IMR-90 (cell line): ENCODE results near the gene SV2A. TPM values are rescaled to one million over a fixed set of nuclear protein-coding genes. Genes with fewer than 3 reads are reported as not detected.

Experiments used
- ATAC-seq: fragments of 200-7000 bp; cut with Tn5 transposase; 2 replicates; pipeline ENCODE4 v1.9.1; 2020; ENCODE audit warnings: low read depth, mild to moderate bottlenecking, moderate library complexity
- Bru-seq: library from RNA; stranded (reverse); fragments of 400-500 nt; gene quantifications from one replicate; lab custom pipeline; 2021; lab: Mats Ljungman, UMichigan
- BruChase-seq, 2 experiments: library from RNA; stranded (reverse); fragments of 400-500 nt; gene quantifications; one replicate each; lab custom pipeline; 2021; lab: Mats Ljungman, UMichigan
- BruUV-seq: library from RNA; stranded (reverse); fragments of 400-500 nt; replicated peaks from 2 replicates; lab custom pipeline; 2021; lab: Mats Ljungman, UMichigan
- CTCF ChIA-PET: fragments of 300-600 bp; formaldehyde crosslinking; extraction: SDS; loops from one replicate; lab custom pipeline; 2021; ENCODE audit warnings: antibody characterized with exemption; lab: Yijun Ruan, JAX
- POLR2A ChIA-PET: fragments of 300-600 bp; sonication (Branson Sonifier 250); formaldehyde crosslinking; loops from one replicate; lab custom pipeline; 2022; ENCODE audit warnings: antibody characterized with exemption; ENCODE audit not compliant: unreplicated experiment; lab: Charles Lee
- DNase-seq: peaks from one replicate; pipeline ENCODE4 v3.0.0; 2013
- H2AFZ ChIP-seq: replicated peaks from 2 replicates; pipeline ENCODE3; 2013; ENCODE audit warnings: low read length, mild to moderate bottlenecking; ENCODE audit not compliant: poor library complexity
- H2AK5ac ChIP-seq: 2 replicates; pipeline ENCODE4 v1.6.1; 2013; ENCODE audit warnings: low read depth, low read length, inconsistent platforms
- H2AK9ac ChIP-seq: replicated peaks from 2 replicates; pipeline ENCODE3; 2013; ENCODE audit warnings: mild to moderate bottlenecking, low read depth, low read length, moderate library complexity; ENCODE audit not compliant: poor library complexity
- H2BK120ac ChIP-seq: 2 replicates; pipeline ENCODE4 v1.6.1; 2013; ENCODE audit warnings: low read depth, low read length, inconsistent platforms
- H2BK15ac ChIP-seq: 3 replicates; pipeline ENCODE4 v1.6.1; 2013; ENCODE audit warnings: low read depth, low read length, inconsistent platforms
- H2BK20ac ChIP-seq: 2 replicates; pipeline ENCODE4 v1.6.1; 2013; ENCODE audit warnings: low read depth, mild to moderate bottlenecking, inconsistent platforms, low read length, moderate library complexity
- H2BK5ac ChIP-seq: 2 replicates; pipeline ENCODE4 v1.6.1; 2013; ENCODE audit warnings: mild to moderate bottlenecking, low read depth, low read length, inconsistent platforms; ENCODE audit not compliant: poor library complexity, severe bottlenecking
- H3K14ac ChIP-seq: replicated peaks from 2 replicates; pipeline ENCODE4 v1.6.1; 2013; ENCODE audit warnings: low read depth, low read length, inconsistent platforms
- H3K18ac ChIP-seq: 2 replicates; pipeline ENCODE4 v1.6.1; 2013; ENCODE audit warnings: low read depth, low read length, control low read depth
- H3K23ac ChIP-seq: 2 replicates; pipeline ENCODE4 v1.6.1; 2013; ENCODE audit warnings: low read depth, low read length, inconsistent platforms
- H3K27ac ChIP-seq: 2 replicates; pipeline ENCODE4 v1.5.1; 2013; ENCODE audit warnings: mild to moderate bottlenecking, control low read depth, low read length; ENCODE audit not compliant: insufficient read depth
- H3K27me3 ChIP-seq: 2 replicates; pipeline ENCODE4 v1.6.1; 2013; ENCODE audit warnings: low read length; ENCODE audit not compliant: control insufficient read depth, insufficient read depth
- H3K36me3 ChIP-seq: 2 replicates; pipeline ENCODE4 v1.6.1; 2013; ENCODE audit warnings: low read length, mixed read lengths; ENCODE audit not compliant: control insufficient read depth, insufficient read depth
- H3K4ac ChIP-seq: 2 replicates; pipeline ENCODE4 v1.6.1; 2013; ENCODE audit warnings: low read depth, low read length, inconsistent platforms
- H3K4me1 ChIP-seq: 2 replicates; pipeline ENCODE4 v1.6.1; 2013; ENCODE audit warnings: low read length, mixed read lengths; ENCODE audit not compliant: control insufficient read depth, insufficient read depth
- H3K4me2 ChIP-seq: 2 replicates; pipeline ENCODE4 v1.6.1; 2013; ENCODE audit warnings: low read depth, mild to moderate bottlenecking, control low read depth, low read length, moderate library complexity
- H3K4me3 ChIP-seq: 2 replicates; pipeline ENCODE4 v1.5.1; 2013; ENCODE audit warnings: low read depth, mild to moderate bottlenecking, control low read depth, low read length, moderate library complexity; ENCODE audit not compliant: insufficient read depth
- H3K56ac ChIP-seq: 2 replicates; pipeline ENCODE4 v1.6.1; 2013; ENCODE audit warnings: low read length, inconsistent platforms; ENCODE audit not compliant: insufficient read depth; ENCODE audit errors: extremely low read depth
- H3K79me1 ChIP-seq, 2 experiments: 2 replicates each; pipeline ENCODE4 v1.6.1; 2013; ENCODE audit warnings: low read length in 2 of 2, inconsistent platforms in 1 of 2, low read depth in 1 of 2
- H3K9ac ChIP-seq: 2 replicates; pipeline ENCODE4 v1.6.1; 2013; ENCODE audit warnings: low read depth, low read length, control low read depth
- H3K9me1 ChIP-seq: 2 replicates; pipeline ENCODE4 v1.6.1; 2013; ENCODE audit warnings: low read length, inconsistent platforms; ENCODE audit not compliant: insufficient read depth
- H3K9me3 ChIP-seq: 2 replicates; pipeline ENCODE4 v1.6.1; 2013; ENCODE audit warnings: low read length; ENCODE audit not compliant: control insufficient read depth, insufficient read depth
- H4K20me1 ChIP-seq: 2 replicates; pipeline ENCODE4 v1.6.1; 2013; ENCODE audit warnings: low read length, inconsistent platforms; ENCODE audit not compliant: insufficient read depth
- H4K5ac ChIP-seq: 2 replicates; pipeline ENCODE4 v1.6.1; 2013; ENCODE audit warnings: mild to moderate bottlenecking, low read depth, low read length, control low read depth
- H4K8ac ChIP-seq, 2 experiments: 2 replicates each; pipeline ENCODE4 v1.6.1; 2013; ENCODE audit warnings: low read depth in 2 of 2, low read length in 2 of 2, control low read depth in 1 of 2, inconsistent platforms in 1 of 2
- H4K91ac ChIP-seq: 2 replicates; pipeline ENCODE4 v1.6.1; 2013; ENCODE audit warnings: low read depth, low read length, inconsistent platforms; ENCODE audit not compliant: insufficient read depth
- BHLHE40 ChIP-seq: fragments of 150-350 bp; IDR thresholded peaks from 2 replicates; pipeline ENCODE4 v1.6.1; 2016; ENCODE audit warnings: mild to moderate bottlenecking, low read depth, low read length
- MAZ ChIP-seq: IDR thresholded peaks from 2 replicates; pipeline ENCODE4 v1.6.1; 2012; ENCODE audit warnings: low read depth, mild to moderate bottlenecking, low read length, improper control_type of control experiment, moderate library complexity, borderline replicate concordance
- WGBS, 2 experiments: methylation state at CpG; one replicate each; pipeline versions ENCODE4 v1.1.5 to v1.1.7; 2013; ENCODE audit warnings: missing lambda C conversion rate in 2 of 2; ENCODE audit not compliant: insufficient read length in 1 of 2; ENCODE audit errors: extremely low coverage in 2 of 2; 5-methylcytosine and 5-hydroxymethylcytosine counted together
- dilution Hi-C: fragments of 300-500 bp; cut with HindIII; formaldehyde crosslinking; loops from one replicate; pipeline ENCODE4 v1.14.3; 2018; ENCODE audit warnings: low sequenced_read_pairs; ENCODE audit not compliant: unreplicated experiment
- in situ Hi-C: fragments of 300-500 bp; cut with MboI; formaldehyde crosslinking; loops from 3 replicates; pipeline ENCODE4 v1.14.3; 2019; ENCODE audit warnings: low sequenced_read_pairs, inconsistent platforms, mixed read lengths
- intact Hi-C: fragments of 100-400 bp; cut with micrococcal nuclease; formaldehyde crosslinking; loops from 2 replicates; pipeline ENCODE4 v1.10.0; 2022
- long read RNA-seq: library from polyadenylated mRNA; unstranded; transcript quantifications from one replicate; pipeline ENCODE4 v2.0.0, GENCODE V29; 2021; ENCODE audit not compliant: unreplicated experiment
- polyA plus RNA-seq, 3 experiments: library from polyadenylated mRNA; depleted of rRNA; stranded (reverse); fragments of >200 nt; gene quantifications; 2 replicates each; pipeline ENCODE4 v1.2.3, GENCODE V29; 2012; ENCODE audit warnings: low replicate concordance in 1 of 3
- total RNA-seq: library from RNA; depleted of rRNA; stranded (reverse); fragments of >200 nt; gene quantifications from 2 replicates; pipeline ENCODE4 v1.2.3, GENCODE V29; 2012; rRNA removed
- TF ChIP-seq, protein P1 (sequence below): fragments of 150-350 bp; IDR thresholded peaks from 2 replicates; pipeline ENCODE4 v1.6.1; 2017; ENCODE audit warnings: mild to moderate bottlenecking, antibody characterized with exemption, low read length, low read depth

The SV2A gene, protein sequence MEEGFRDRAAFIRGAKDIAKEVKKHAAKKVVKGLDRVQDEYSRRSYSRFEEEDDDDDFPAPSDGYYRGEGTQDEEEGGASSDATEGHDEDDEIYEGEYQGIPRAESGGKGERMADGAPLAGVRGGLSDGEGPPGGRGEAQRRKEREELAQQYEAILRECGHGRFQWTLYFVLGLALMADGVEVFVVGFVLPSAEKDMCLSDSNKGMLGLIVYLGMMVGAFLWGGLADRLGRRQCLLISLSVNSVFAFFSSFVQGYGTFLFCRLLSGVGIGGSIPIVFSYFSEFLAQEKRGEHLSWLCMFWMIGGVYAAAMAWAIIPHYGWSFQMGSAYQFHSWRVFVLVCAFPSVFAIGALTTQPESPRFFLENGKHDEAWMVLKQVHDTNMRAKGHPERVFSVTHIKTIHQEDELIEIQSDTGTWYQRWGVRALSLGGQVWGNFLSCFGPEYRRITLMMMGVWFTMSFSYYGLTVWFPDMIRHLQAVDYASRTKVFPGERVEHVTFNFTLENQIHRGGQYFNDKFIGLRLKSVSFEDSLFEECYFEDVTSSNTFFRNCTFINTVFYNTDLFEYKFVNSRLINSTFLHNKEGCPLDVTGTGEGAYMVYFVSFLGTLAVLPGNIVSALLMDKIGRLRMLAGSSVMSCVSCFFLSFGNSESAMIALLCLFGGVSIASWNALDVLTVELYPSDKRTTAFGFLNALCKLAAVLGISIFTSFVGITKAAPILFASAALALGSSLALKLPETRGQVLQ
- total RNA-seq: 15.4 and 16.4 TPM in 2 replicates
- 18.1 and 19.6 TPM in 2 replicates for polyA plus RNA-seq (2012; rRNA removed)
- polyA plus RNA-seq (2012; cell fraction: cytosol; rRNA removed): 14.5 and 15.6 TPM in 2 replicates
- 22.0 and 25.1 TPM in 2 replicates for polyA plus RNA-seq (2012; cell fraction: nucleus; rRNA removed; ENCODE audit: low replicate concordance)
- Bru-seq, nascent RNA: percentile 46 among the genes with signal in this experiment
- percentile 62 among the genes with signal in this experiment for BruChase-seq, experiment 1, labeled RNA remaining after a 6-hour chase
- percentile 57 among the genes with signal in this experiment for BruChase-seq, experiment 2, labeled RNA remaining after a 2-hour chase
- long read RNA-seq, full-length matches to known transcripts: 6 of 24 reads
- long read RNA-seq, partial matches to known transcripts: 5 of 24 reads
- long read RNA-seq, other reads (novel, unspliced or antisense): 13 of 24 reads

DNA sequence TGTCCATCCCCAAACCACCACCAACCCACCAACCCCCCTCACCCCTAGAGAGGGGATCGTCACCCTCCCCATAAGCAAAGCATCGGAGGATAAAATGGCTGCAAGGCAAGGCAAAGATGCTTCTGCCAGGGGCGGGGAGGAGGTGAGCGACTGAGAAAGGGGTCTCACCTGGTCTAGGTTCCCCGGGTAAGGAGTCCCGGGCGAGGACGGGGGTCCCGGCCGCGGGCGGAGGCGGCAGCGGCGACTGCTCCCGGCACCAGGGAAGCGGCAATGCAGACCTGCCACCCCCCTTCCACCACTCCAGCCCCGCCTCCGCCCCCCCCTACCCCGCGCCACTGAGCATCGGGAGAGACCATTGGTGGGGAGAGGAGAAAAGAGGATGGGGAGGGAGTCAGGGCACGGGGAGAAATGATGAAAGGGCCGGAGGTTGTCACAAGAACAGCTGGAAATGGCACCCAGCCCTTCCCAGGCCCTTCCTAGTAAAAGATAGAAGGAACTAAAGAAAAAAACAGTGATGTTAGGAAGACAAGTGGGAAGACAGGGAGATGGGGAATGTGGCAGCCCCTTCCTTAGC is at the start of gene SV2A:
Gene SV2A (minus strand): TSS at position 274 of the 574 bp plus-strand sequence. CDS start 4,004 bp downstream, outside the sequence.
- TF ChIP-seq MAZ: peak; percentile 50; the same call in 1 of the 2 replicates
- TF ChIP-seq BHLHE40: peak; percentile 31; the same call in 1 of the 2 replicates
- TF ChIP-seq, protein P1, sequence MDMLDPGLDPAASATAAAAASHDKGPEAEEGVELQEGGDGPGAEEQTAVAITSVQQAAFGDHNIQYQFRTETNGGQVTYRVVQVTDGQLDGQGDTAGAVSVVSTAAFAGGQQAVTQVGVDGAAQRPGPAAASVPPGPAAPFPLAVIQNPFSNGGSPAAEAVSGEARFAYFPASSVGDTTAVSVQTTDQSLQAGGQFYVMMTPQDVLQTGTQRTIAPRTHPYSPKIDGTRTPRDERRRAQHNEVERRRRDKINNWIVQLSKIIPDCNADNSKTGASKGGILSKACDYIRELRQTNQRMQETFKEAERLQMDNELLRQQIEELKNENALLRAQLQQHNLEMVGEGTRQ: no peak
- BruUV-seq: no TSS peak
- peak; percentile 60 for DNase-seq

More for the DNA sequence above, at the start of gene SV2A:
- dilution Hi-C loops: no loop called here
- in situ Hi-C loops: no loop called here
- Histone ChIP-seq H2BK15ac (peak within 1 kb of the TSS; percentile 81; the same call in 1 of the 3 replicates), H3K36me3 (peaks cover 10% of the 10 kb centered on the region), H3K9me3 (no peaks in the 10 kb centered on the region), H4K20me1 (no peaks in the 10 kb centered on the region), H4K91ac (peak within 1 kb of the TSS; percentile 70), H2BK5ac (peak within 1 kb of the TSS; percentile 27), H3K4me1 (peaks cover 12% of the 10 kb centered on the region), H3K14ac (peak within 1 kb of the TSS; percentile 88), H2AFZ (peak within 1 kb of the TSS; percentile 99), H3K27me3 (no peaks in the 10 kb centered on the region), H4K8ac (peak within 1 kb of the TSS; percentile 91 to 96), H3K18ac (peak within 1 kb of the TSS; percentile 63), H2AK9ac (peak within 1 kb of the TSS; percentile 97), H3K9ac (peak within 1 kb of the TSS; percentile 92), H3K56ac (peak within 1 kb of the TSS; percentile 55; the same call in 1 of the 2 replicates), H2BK120ac (peak within 1 kb of the TSS; percentile 73; the same call in 1 of the 2 replicates), H2BK20ac (0 out of 2 replicates have a peak within 1 kb of the TSS, but pooled peaks have one; percentile 39), H3K27ac (peak within 1 kb of the TSS; percentile 44), H3K9me1 (peaks cover 19% of the 10 kb centered on the region), H3K4ac (peak within 1 kb of the TSS; percentile 82), H3K23ac (peak within 1 kb of the TSS; percentile 90), H4K5ac (peak within 1 kb of the TSS; percentile 83), H3K4me2 (peak within 1 kb of the TSS; percentile 100), H3K79me1 (peaks cover 5 to 30% of the 10 kb centered on the region in 2 experiments; a peak in 3 of 4 replicates), H2AK5ac (peak within 1 kb of the TSS; percentile 95), H3K4me3 (peak within 1 kb of the TSS; percentile 98)
- ChIA-PET CTCF (interaction anchor here (0.6 kb wide), 1 partner anchor 269 kb away, joined by 4 read pairs; no protein-coding TSS in a partner anchor), POLR2A (no interaction called here)
- peak; percentile 94 for ATAC-seq
- no CpG with 5 or more reads among the region's 24 CpGs for WGBS, 2 experiments
- intact Hi-C loops: no loop called here
